ENCODE results near the gene SETMAR.

DNA sequence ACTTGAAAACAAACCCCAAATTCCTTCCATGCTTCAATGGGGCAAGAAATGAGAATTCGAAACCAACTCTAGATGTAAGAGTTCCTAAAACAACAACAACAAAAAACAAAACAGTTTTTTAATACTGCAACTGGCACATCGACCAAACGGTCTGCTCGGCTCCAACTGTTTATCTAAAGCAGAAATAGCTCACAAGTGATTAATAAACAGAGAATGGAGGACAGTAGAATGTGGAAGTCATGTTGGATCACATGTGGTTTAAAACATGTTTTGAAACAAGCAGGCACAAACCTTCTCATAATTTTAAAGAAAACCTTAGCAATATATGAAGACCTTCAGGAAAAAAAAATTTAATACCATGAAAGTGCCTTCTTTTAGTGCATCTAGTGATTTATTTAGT, 55.1 kb downstream of the SETMAR start:
- no peak for TF ChIP-seq CTCF (IDR thresholded peaks at IDR 0.05)
- no peak for TF ChIP-seq EZH2 (IDR thresholded peaks at IDR 0.05)
